Bronchial epithelial cell (primary cell): Measurements from ENCODE around the gene TENM4. TPM values are rescaled to one million over a fixed set of nuclear protein-coding genes. Genes with fewer than 3 reads are reported as not detected.

ENCODE experiments used
- DNase-seq: peaks from one replicate; pipeline ENCODE4 v3.0.0-alpha.2; 2010; ENCODE audit warnings: low read depth
- FAIRE-seq: peaks from 2 replicates; lab custom pipeline; 2011; peaks lifted over from hg19 to GRCh38; lab: Jason Lieb, UNC
- H3K27me3 ChIP-seq: 2 replicates; pipeline ENCODE4 v1.5.1; 2011; ENCODE audit warnings: low read length; ENCODE audit not compliant: control insufficient read depth, insufficient read depth
- H3K36me3 ChIP-seq: 2 replicates; pipeline ENCODE4 v1.5.1; 2011; ENCODE audit warnings: low read length; ENCODE audit not compliant: control insufficient read depth, insufficient read depth
- H3K4me3 ChIP-seq: 2 replicates; pipeline ENCODE4 v1.5.1; 2011; ENCODE audit warnings: mild to moderate bottlenecking, low read depth, low read length, control low read depth
- CTCF ChIP-seq: IDR thresholded peaks from 2 replicates; pipeline ENCODE4 v1.5.1; 2011; ENCODE audit warnings: mild to moderate bottlenecking, moderate library complexity, low read length, control low read depth, inconsistent platforms; ENCODE audit not compliant: insufficient read depth, severe bottlenecking
- total RNA-seq: library from RNA; depleted of rRNA; stranded (reverse); fragments of >200 nt; gene quantifications from 2 replicates; pipeline ENCODE4 v1.2.1, GENCODE V29; 2014

TENM4 gene
- total RNA-seq, 1 donor from 2014 or later = 6.1 TPM

GRCh38 chr11:79253280-79253679 lies 187.6 kb downstream of the TENM4 start:
- no peak for TF ChIP-seq CTCF
- DNase-seq (no peak), FAIRE-seq (no peak)
- Histone ChIP-seq H3K4me3 (no peak overlapping the region), H3K27me3 (no peaks in the 10 kb centered on the region), H3K36me3 (no peaks in the 10 kb centered on the region)

GRCh38 chr11:79249295-79249993 lies 191.4 kb downstream of the TENM4 start:
- no peaks in the 10 kb centered on the region for H3K27me3 ChIP-seq
- TF ChIP-seq CTCF = no peak
- no peak for FAIRE-seq
- H3K4me3 ChIP-seq = no peak overlapping the region
- peak; percentile 42 for DNase-seq
- no peaks in the 10 kb centered on the region for H3K36me3 ChIP-seq

- DNase-seq = no peak
- peak; percentile 73 for FAIRE-seq
- H3K4me3 ChIP-seq = no peak overlapping the region
- H3K27me3 ChIP-seq = no peaks in the 10 kb centered on the region
- no peak for TF ChIP-seq CTCF
- H3K36me3 ChIP-seq = no peaks in the 10 kb centered on the region
These were observed 196.0 kb downstream of the TENM4 start for GRCh38 chr11:79244798-79245197.

- no peak for TF ChIP-seq CTCF
These were observed 196.5 kb downstream of the TENM4 start for GRCh38 chr11:79244241-79244772.

GRCh38 chr11:79243422-79244210 lies 197.2 kb downstream of the TENM4 start:
- no peak for FAIRE-seq
- Histone ChIP-seq H3K27me3 (no peaks in the 10 kb centered on the region), H3K36me3 (no peaks in the 10 kb centered on the region), H3K4me3 (no peak overlapping the region)
- no peak for DNase-seq
- TF ChIP-seq CTCF = no peak

More at GRCh38 chr11:79244241-79244772, 196.5 kb downstream of the TENM4 start:
- FAIRE-seq = no peak
- peak; percentile 97 for DNase-seq
- Histone ChIP-seq H3K4me3 (no peak overlapping the region), H3K36me3 (no peaks in the 10 kb centered on the region), H3K27me3 (no peaks in the 10 kb centered on the region)
